NCI-H2029 (cell line): Measurements from ENCODE around the gene ITPK1.

Source experiments
- DNase-seq: peaks from one replicate; lab custom pipeline; 2025; lab: John Stamatoyannopoulos, UW

The ITPK1 gene

GRCh38 chr14:92936085-92936484 lies 179.6 kb downstream of the ITPK1 start:
- DNase-seq = no peak

GRCh38 chr14:92935446-92935845 lies 180.3 kb downstream of the ITPK1 start:
- no peak for DNase-seq

GRCh38 chr14:92934196-92935085 lies 181.3 kb downstream of the ITPK1 start:
- DNase-seq = no peak

- no peak for DNase-seq
These were observed 182.2 kb downstream of the ITPK1 start for GRCh38 chr14:92933481-92933880.

GRCh38 chr14:92932448-92933395 lies 183.0 kb downstream of the ITPK1 start:
- no peak for DNase-seq

- DNase-seq = no peak
These were observed 183.9 kb downstream of the ITPK1 start for GRCh38 chr14:92931681-92932447.

- no peak for DNase-seq
These were observed 184.8 kb downstream of the ITPK1 start for GRCh38 chr14:92930737-92931602.

GRCh38 chr14:92929689-92930608 lies 185.8 kb downstream of the ITPK1 start:
- DNase-seq = no peak

- no peak for DNase-seq
These were observed 186.6 kb downstream of the ITPK1 start for GRCh38 chr14:92928961-92929688.

GRCh38 chr14:92928258-92928629 lies 187.5 kb downstream of the ITPK1 start:
- DNase-seq = no peak

GRCh38 chr14:92927349-92928257 lies 188.1 kb downstream of the ITPK1 start:
- no peak for DNase-seq

GRCh38 chr14:92926931-92927330 lies 188.8 kb downstream of the ITPK1 start:
- no peak for DNase-seq

- DNase-seq = no peak
These were observed 189.4 kb downstream of the ITPK1 start for GRCh38 chr14:92926180-92926845.

- no peak for DNase-seq
These were observed 190.3 kb downstream of the ITPK1 start for GRCh38 chr14:92925446-92925845.

GRCh38 chr14:92924247-92924646 lies 191.5 kb downstream of the ITPK1 start:
- DNase-seq = no peak

GRCh38 chr14:92923744-92924103 lies 192.0 kb downstream of the ITPK1 start:
- no peak for DNase-seq

GRCh38 chr14:92922883-92923743 lies 192.6 kb downstream of the ITPK1 start, which contains the start of gene CHGA:
CHGA (plus strand) TSS chr14:92923150; CDS start chr14:92923360, 210 bp downstream.
- no peak for DNase-seq
